Right lobe of liver (tissue), 4 donors: ENCODE measurements around the gene FAM98B.

Experiments used
- POLR2A ChIP-seq: fragments of 450-650 bp; IDR thresholded peaks from one replicate; pipeline ENCODE4 v1.6.1; 2017; ENCODE audit warnings: antibody characterized with exemption, mild to moderate bottlenecking
- TF ChIP-seq, protein P1 (sequence below), 4 donors: fragments of 200-600 bp in 3 of 4; fragments of 450-650 bp in 1 of 4; IDR thresholded peaks; one replicate each; pipeline versions ENCODE4 v1.5.1 to v1.8.0; 2016 to 2022; ENCODE audit warnings: antibody characterized with exemption in 4 of 4, mild to moderate bottlenecking in 2 of 4
- donor health status: DM: no; HTN: no; CAD: no.
- donor health status: DM: no; HTN: no; CAD: no.
- donor health status: DM: no; HTN: yes; CAD: no.

DNA sequence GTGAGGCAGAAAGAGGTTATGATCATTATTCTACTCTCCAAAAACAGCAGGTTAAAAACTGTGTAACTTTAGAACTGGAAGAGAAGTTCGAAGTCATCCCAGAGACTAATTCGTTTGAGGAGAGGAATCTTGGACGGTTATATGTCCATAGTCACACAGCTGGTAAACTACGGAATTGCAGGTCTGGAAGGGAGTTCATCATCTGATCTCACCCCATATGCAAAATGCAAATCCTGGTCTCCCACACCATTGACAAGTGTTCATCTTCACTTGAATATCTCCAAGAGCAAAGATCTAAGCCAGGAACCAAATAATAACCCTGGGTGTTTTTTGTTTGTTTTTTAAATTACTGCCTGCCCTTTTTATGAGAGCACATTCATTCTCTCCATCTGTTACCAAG is 53.1 kb downstream of the FAM98B start:
- TF ChIP-seq, protein P1, sequence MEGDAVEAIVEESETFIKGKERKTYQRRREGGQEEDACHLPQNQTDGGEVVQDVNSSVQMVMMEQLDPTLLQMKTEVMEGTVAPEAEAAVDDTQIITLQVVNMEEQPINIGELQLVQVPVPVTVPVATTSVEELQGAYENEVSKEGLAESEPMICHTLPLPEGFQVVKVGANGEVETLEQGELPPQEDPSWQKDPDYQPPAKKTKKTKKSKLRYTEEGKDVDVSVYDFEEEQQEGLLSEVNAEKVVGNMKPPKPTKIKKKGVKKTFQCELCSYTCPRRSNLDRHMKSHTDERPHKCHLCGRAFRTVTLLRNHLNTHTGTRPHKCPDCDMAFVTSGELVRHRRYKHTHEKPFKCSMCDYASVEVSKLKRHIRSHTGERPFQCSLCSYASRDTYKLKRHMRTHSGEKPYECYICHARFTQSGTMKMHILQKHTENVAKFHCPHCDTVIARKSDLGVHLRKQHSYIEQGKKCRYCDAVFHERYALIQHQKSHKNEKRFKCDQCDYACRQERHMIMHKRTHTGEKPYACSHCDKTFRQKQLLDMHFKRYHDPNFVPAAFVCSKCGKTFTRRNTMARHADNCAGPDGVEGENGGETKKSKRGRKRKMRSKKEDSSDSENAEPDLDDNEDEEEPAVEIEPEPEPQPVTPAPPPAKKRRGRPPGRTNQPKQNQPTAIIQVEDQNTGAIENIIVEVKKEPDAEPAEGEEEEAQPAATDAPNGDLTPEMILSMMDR (IDR thresholded peaks at IDR 0.05): no peak
- no peak for TF ChIP-seq POLR2A
